Fibroblast of mammary gland (primary cell): ENCODE measurements around the gene CMIP.

ENCODE experiments used
- DNase-seq: peaks from one replicate; pipeline ENCODE4 v3.0.0-alpha.2; 2010; ENCODE audit warnings: low read depth
- H3K4me3 ChIP-seq: 2 replicates; pipeline ENCODE4 v1.5.1; 2011; ENCODE audit warnings: low read depth, mild to moderate bottlenecking, low read length, moderate library complexity; ENCODE audit not compliant: control insufficient read depth
- CTCF ChIP-seq: conservative IDR thresholded peaks from 2 replicates; pipeline ENCODE4 v1.5.1; 2011; ENCODE audit warnings: low read depth, low read length, inconsistent platforms; ENCODE audit not compliant: control insufficient read depth, insufficient read depth

The CMIP gene

GRCh38 chr16:81717662-81718189, 273.1 kb downstream of the CMIP start:
- no peak for TF ChIP-seq CTCF
- DNase-seq, result no peak
- no peak overlapping the region for H3K4me3 ChIP-seq

GRCh38 chr16:81718637-81719036, 274.0 kb downstream of the CMIP start:
- H3K4me3 ChIP-seq, result no peak overlapping the region
- no peak for TF ChIP-seq CTCF
- DNase-seq, result no peak

GRCh38 chr16:81719993-81720392, 275.4 kb downstream of the CMIP start:
- DNase-seq, result no peak
- no peak overlapping the region for H3K4me3 ChIP-seq
- no peak for TF ChIP-seq CTCF

- H3K4me3 ChIP-seq, result no peak overlapping the region
- DNase-seq, result no peak
- TF ChIP-seq CTCF, result no peak
Measured at GRCh38 chr16:81720973-81721906, 276.6 kb downstream of the CMIP start.

- DNase-seq, result peak; percentile 80
- no peak overlapping the region for H3K4me3 ChIP-seq
- peak; percentile 70 for TF ChIP-seq CTCF
Measured at GRCh38 chr16:81723098-81723723, 278.6 kb downstream of the CMIP start.

GRCh38 chr16:81728435-81728834, 283.8 kb downstream of the CMIP start:
- no peak for TF ChIP-seq CTCF
- H3K4me3 ChIP-seq, result no peak overlapping the region
- DNase-seq, result no peak
